OCI-LY7 (cell line): ENCODE results near the gene THAP6. TPM values are rescaled to one million over a fixed set of nuclear protein-coding genes. Genes with fewer than 3 reads are reported as not detected.
A peak's percentile ranks its signal among the peaks of the same experiment; 100 is the strongest.

Experiments
- BruUV-seq: library from RNA; stranded (reverse); fragments of 400-500 nt; replicated peaks from 2 replicates; lab custom pipeline; 2021; lab: Mats Ljungman, UMichigan
- CTCF ChIA-PET: fragments of 300-600 bp; sonication (Branson Sonifier 250); formaldehyde crosslinking; loops from one replicate; lab custom pipeline; 2022; ENCODE audit warnings: antibody characterized with exemption; ENCODE audit not compliant: unreplicated experiment; lab: Charles Lee
- POLR2A ChIA-PET: fragments of 300-600 bp; sonication (Branson Sonifier 250); formaldehyde crosslinking; loops from one replicate; lab custom pipeline; 2022; ENCODE audit warnings: antibody characterized with exemption; lab: Charles Lee
- DNase-seq: peaks from one replicate; pipeline ENCODE4 v3.0.0-alpha.2; 2015; ENCODE audit warnings: low spot score
- H2AFZ ChIP-seq: fragments of 200-600 bp; sonication (generic), shearing (Covaris generic); 2 replicates; pipeline ENCODE4 v1.6.1; 2014; ENCODE audit warnings: mild to moderate bottlenecking, antibody characterized with exemption, low read length, moderate library complexity
- H3K27ac ChIP-seq: fragments of 200-600 bp; sonication (generic); 2 replicates; pipeline ENCODE4 v1.5.1; 2014; ENCODE audit warnings: mixed run types, low read depth, mild to moderate bottlenecking, moderate library complexity, low read length, inconsistent platforms; ENCODE audit not compliant: poor library complexity, severe bottlenecking
- H3K36me3 ChIP-seq: fragments of 200-600 bp; sonication (generic); 2 replicates; pipeline ENCODE4 v1.6.1; 2014; ENCODE audit warnings: mild to moderate bottlenecking, antibody characterized with exemption, low read length, moderate library complexity, mixed read lengths; ENCODE audit not compliant: insufficient read depth
- H3K4me1 ChIP-seq: fragments of 200-600 bp; sonication (generic); 2 replicates; pipeline ENCODE4 v1.5.1; 2014; ENCODE audit warnings: mild to moderate bottlenecking, low read length; ENCODE audit not compliant: insufficient read depth, poor library complexity, severe bottlenecking
- H3K4me2 ChIP-seq: fragments of 200-600 bp; sonication (generic); 2 replicates; pipeline ENCODE4 v1.6.1; 2014; ENCODE audit warnings: mild to moderate bottlenecking, low read length
- H3K4me3 ChIP-seq: fragments of 200-600 bp; sonication (generic); 2 replicates; pipeline ENCODE4 v1.5.1; 2014; ENCODE audit warnings: mild to moderate bottlenecking, low read depth, low read length; ENCODE audit not compliant: poor library complexity, severe bottlenecking
- H3K79me2 ChIP-seq: fragments of 200-600 bp; sonication (generic); 2 replicates; pipeline ENCODE4 v1.6.1; 2016; ENCODE audit warnings: low read depth, mild to moderate bottlenecking, low read length, moderate library complexity, mixed read lengths; ENCODE audit not compliant: insufficient read depth
- H3K9me2 ChIP-seq: fragments of 200-600 bp; sonication (generic); 2 replicates; pipeline ENCODE4 v1.6.1; 2016; ENCODE audit warnings: mild to moderate bottlenecking, low read length, mixed read lengths; ENCODE audit not compliant: insufficient read depth
- H3K9me3 ChIP-seq: fragments of 200-600 bp; sonication (generic); 2 replicates; pipeline ENCODE4 v1.6.1; 2014; ENCODE audit warnings: mild to moderate bottlenecking, mixed run types, low read length, mixed read lengths
- H4K20me1 ChIP-seq: fragments of 200-600 bp; sonication (generic); 2 replicates; pipeline ENCODE4 v1.6.1; 2014; ENCODE audit warnings: mild to moderate bottlenecking, antibody characterized with exemption, low read length, moderate library complexity, mixed read lengths; ENCODE audit not compliant: insufficient read depth
- EZH2phosphoT487 ChIP-seq: fragments of 200-600 bp; sonication (generic); IDR thresholded peaks from 2 replicates; pipeline ENCODE4 v1.6.1; 2018; ENCODE audit warnings: low read depth, borderline replicate concordance, mild to moderate bottlenecking, mixed run types, antibody characterized with exemption, low read length, moderate library complexity, mixed read lengths
- intact Hi-C: fragments of 100-400 bp; cut with micrococcal nuclease; formaldehyde crosslinking; loops from one replicate; pipeline ENCODE4 v1.10.0; 2022; ENCODE audit not compliant: unreplicated experiment
- total RNA-seq, 2 experiments: library from RNA; depleted of rRNA in 1 of 2; stranded (reverse); fragments of >200 nt in 1 of 2; shearing (Covaris generic) in 1 of 2; gene quantifications; 2 replicates each; pipeline ENCODE4 v1.2.3, GENCODE V29; 2014 to 2022
- TF ChIP-seq, protein P1 (sequence below): fragments of 200-600 bp; sonication (generic); conservative IDR thresholded peaks from 2 replicates; pipeline ENCODE4 v1.5.1; 2014; ENCODE audit warnings: mild to moderate bottlenecking, antibody characterized with exemption, low read length, moderate library complexity, mixed read lengths

THAP6 gene
- total RNA-seq, 2 experiments from 2014 or later: 15.9 to 27.3 TPM

DNA sequence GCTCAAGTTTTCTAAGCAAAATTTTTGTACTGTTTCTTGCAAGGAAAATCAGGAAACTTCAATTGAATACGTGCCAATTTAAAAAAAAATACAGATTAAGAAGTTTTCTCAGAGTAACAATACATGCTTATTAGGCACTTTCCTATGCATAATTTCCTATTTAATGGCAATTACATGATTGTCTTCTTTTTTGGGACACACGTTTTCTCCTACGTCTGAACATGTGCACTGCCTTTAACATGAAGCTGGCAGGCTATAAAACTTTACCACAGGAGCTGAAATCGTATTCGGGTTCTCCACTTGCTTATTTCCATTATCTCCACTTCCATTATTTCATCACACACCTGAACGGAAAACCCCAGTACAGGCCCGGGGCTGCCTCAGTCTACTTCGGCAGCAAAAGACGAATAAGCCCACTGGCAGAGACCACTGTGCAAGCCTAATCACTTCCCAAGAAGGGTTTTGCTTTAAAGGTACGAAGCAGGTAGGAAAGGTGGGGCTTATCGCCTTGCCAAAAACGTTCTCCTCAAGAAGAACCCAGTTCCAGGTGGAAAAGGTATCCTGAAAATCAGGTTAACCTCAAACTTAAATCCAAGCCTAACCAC, 645 bp upstream of the THAP6 start:
- H3K27ac ChIP-seq: peak overlapping the region; percentile 92
- H3K4me3 ChIP-seq: peak overlapping the region; percentile 87
- H3K79me2 ChIP-seq: peaks cover 73% of the 10 kb centered on the region
- H3K9me3 ChIP-seq: peaks cover 21% of the 10 kb centered on the region; the same call in 1 of the 2 replicates
- TSS peak; percentile 66 for BruUV-seq
- TF ChIP-seq EZH2phosphoT487: no peak
- TF ChIP-seq, protein P1, sequence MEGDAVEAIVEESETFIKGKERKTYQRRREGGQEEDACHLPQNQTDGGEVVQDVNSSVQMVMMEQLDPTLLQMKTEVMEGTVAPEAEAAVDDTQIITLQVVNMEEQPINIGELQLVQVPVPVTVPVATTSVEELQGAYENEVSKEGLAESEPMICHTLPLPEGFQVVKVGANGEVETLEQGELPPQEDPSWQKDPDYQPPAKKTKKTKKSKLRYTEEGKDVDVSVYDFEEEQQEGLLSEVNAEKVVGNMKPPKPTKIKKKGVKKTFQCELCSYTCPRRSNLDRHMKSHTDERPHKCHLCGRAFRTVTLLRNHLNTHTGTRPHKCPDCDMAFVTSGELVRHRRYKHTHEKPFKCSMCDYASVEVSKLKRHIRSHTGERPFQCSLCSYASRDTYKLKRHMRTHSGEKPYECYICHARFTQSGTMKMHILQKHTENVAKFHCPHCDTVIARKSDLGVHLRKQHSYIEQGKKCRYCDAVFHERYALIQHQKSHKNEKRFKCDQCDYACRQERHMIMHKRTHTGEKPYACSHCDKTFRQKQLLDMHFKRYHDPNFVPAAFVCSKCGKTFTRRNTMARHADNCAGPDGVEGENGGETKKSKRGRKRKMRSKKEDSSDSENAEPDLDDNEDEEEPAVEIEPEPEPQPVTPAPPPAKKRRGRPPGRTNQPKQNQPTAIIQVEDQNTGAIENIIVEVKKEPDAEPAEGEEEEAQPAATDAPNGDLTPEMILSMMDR: no peak
- peak overlapping the region; percentile 98 for H3K4me2 ChIP-seq
- peak overlapping the region; percentile 95 for H2AFZ ChIP-seq
- peaks cover 34% of the 10 kb centered on the region for H3K4me1 ChIP-seq
- peaks cover 49% of the 10 kb centered on the region for H3K36me3 ChIP-seq
- intact Hi-C loops: loop anchor here (1.0 to 10.0 kb wide), 3 partner anchors 159 to 1641 kb away; partner anchors contain the start of genes CCNG2, G3BP2 and USO1
- ChIA-PET POLR2A (interaction anchor here (0.6 to 3.9 kb wide), 10 partner anchors 8 to 1133 kb away, joined by 3 to 18 read pairs (median 4); partner anchors contain the start of genes ODAPH and USO1), CTCF (interaction anchor here (0.5 to 0.6 kb wide), 3 partner anchors 17 to 893 kb away, joined by 3 to 5 read pairs (median 3); no protein-coding TSS in a partner anchor)
- no peaks in the 10 kb centered on the region for H3K9me2 ChIP-seq
- H4K20me1 ChIP-seq: peaks cover 8% of the 10 kb centered on the region; the same call in 1 of the 2 replicates
- peak; percentile 15 for DNase-seq

DNA sequence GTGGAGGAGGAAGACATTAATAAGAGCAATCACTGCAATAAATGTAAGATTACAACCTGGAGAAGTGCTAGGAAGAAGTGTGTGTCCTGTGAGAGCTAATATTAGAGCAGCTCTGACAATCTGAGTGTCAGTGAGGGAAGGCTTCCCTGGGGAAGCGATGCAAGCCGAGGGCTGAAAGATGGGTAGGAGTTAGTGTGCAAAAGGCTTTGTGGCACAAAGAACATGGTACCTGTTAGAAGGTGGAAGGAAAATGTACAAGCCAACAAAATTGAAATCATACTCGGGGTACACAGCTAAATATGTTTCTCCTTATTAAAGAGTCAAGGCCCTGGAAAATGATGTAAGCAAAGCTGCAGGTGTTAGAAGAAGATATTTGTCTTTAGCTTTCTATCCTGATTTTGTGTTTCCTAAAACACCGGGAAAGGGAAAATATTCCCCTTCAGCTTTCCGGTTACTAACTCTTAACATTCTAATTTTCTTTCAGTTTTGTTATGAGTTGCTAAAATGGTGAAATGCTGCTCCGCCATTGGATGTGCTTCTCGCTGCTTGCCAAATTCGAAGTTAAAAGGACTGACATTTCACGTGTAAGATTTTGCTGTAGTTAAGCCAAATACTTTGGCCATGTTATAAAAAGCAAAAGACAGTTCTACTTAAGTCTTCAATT, 808 bp downstream of the THAP6 start:
- H3K79me2 ChIP-seq: peaks cover 58% of the 10 kb centered on the region
- peak; percentile 47 for DNase-seq
- H3K9me2 ChIP-seq: no peaks in the 10 kb centered on the region
- TF ChIP-seq, protein P1: no peak
- TF ChIP-seq EZH2phosphoT487: no peak
- peaks cover 42% of the 10 kb centered on the region for H3K36me3 ChIP-seq
- intact Hi-C loops: loop anchor here (1.0 to 10.0 kb wide), 3 partner anchors 158 to 1640 kb away; partner anchors contain the start of genes CCNG2, G3BP2 and USO1
- peak overlapping the region; percentile 87 for H3K4me3 ChIP-seq
- H4K20me1 ChIP-seq: peaks cover 8% of the 10 kb centered on the region; the same call in 1 of the 2 replicates
- peak overlapping the region; percentile 98 for H3K4me2 ChIP-seq
- CTCF ChIA-PET: no interaction called here
- H3K4me1 ChIP-seq: peaks cover 34% of the 10 kb centered on the region
- H2AFZ ChIP-seq: peak overlapping the region; percentile 95
- peak overlapping the region; percentile 92 for H3K27ac ChIP-seq
- no TSS peak for BruUV-seq
- POLR2A ChIA-PET: interaction anchor here (0.8 to 3.9 kb wide), 12 partner anchors 10 to 212 kb away, joined by 3 to 19 read pairs (median 4); partner anchors contain the start of genes ODAPH and USO1
- peaks cover 10% of the 10 kb centered on the region; the same call in 1 of the 2 replicates for H3K9me3 ChIP-seq
